Stimulated activated naive CD4-positive, alpha-beta T cell treated with Interleukin-2 at 50 U/mL for 16 hours (primary cell): ENCODE measurements around the gene KIF25.

ENCODE experiments used
- DNase-seq: peaks from one replicate; lab custom pipeline; 2025; lab: John Stamatoyannopoulos, UW

Gene KIF25

DNA sequence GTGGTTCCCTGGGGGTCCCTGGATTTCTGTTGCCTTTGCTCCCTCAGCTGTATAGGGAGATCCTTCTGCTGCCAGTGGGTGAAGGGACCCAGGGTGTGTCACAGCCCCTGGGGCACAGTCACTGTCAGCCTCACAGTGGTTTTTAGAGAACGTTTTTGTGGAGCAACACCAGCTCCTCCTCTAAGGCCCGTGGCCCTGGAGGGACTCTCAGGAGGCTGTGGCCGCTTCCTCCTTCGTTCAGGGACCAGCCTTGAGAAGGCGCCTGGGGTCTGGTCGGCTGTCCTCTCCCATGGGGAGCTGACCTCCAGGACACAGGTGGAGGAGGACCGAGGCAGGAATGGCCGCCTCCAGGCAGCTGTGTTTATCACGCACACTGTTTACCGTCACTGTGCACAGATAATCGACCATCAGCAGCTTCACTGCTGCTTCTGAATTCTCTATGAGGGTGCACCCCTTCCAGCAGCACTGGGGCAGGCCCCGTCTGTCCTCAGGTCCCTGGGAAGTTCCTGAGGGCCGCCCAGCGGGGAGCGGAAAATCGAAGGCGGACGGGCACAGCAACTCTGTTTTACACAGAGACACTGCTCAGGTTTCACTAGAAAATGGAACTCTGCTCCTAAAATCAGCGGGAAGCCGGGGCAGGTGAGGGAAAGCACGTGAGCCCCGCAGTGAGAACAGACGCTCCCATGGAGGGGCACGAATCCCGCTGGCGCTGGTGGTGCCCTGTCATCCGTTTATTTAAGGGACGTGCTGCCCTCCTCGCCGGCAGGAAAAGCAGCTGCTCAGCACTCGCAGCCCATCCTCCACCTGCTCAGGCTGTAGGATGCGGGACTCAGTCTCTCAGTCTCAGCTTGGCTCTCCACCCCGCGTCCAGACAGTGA is 92.0 kb downstream of the KIF25 start:
- DNase-seq = no peak

DNA sequence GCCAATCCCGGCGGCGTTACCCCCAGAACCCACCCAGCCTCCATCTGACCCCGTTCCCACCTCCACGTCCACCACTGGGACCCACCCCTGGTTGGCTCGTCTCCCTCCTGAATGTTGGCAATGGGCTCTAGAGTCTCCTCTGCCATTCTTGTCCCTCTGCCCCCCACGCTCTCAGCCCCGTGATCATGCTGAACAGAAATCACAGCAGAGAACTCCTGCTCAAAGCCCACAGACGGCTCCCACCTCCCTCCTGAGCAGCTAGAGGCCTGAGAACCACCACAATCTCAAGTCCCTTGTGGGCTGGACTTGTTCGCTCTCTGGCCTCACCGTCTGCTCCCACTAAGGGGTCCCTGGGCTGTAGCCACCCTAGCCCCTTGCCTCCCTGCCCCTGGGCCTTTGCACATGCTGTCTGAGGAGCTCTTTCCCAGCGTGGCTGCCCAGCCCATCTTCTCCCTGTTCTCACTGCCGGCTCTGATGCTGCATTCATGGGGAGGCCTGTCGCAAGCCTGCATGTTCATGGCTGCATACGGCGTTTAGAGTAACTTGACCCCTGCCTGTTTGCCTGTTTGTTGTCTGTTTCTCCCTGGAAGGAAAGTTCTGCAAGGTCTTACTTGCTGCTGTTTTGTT is 92.7 kb downstream of the KIF25 start:
- DNase-seq = no peak

DNA sequence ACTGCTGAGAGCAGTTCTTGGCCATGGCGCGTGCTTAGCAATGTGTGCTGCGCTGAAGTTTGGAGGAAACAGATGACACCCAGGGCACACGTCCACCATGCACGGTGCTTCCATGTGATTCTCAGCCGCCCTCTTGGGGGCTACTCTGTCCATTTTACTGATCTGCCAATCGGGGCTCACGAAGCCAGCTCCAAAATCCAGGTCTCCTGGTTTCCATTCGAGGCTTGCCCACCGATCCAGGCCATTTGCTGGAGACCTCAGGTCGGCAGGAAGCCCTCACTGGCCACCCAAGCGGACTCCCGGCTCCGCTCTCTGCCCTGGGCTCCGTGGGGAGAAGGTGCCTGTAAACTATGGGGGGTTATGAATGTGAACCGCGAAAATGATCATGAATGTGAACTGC is 93.2 kb downstream of the KIF25 start:
- no peak for DNase-seq

DNA sequence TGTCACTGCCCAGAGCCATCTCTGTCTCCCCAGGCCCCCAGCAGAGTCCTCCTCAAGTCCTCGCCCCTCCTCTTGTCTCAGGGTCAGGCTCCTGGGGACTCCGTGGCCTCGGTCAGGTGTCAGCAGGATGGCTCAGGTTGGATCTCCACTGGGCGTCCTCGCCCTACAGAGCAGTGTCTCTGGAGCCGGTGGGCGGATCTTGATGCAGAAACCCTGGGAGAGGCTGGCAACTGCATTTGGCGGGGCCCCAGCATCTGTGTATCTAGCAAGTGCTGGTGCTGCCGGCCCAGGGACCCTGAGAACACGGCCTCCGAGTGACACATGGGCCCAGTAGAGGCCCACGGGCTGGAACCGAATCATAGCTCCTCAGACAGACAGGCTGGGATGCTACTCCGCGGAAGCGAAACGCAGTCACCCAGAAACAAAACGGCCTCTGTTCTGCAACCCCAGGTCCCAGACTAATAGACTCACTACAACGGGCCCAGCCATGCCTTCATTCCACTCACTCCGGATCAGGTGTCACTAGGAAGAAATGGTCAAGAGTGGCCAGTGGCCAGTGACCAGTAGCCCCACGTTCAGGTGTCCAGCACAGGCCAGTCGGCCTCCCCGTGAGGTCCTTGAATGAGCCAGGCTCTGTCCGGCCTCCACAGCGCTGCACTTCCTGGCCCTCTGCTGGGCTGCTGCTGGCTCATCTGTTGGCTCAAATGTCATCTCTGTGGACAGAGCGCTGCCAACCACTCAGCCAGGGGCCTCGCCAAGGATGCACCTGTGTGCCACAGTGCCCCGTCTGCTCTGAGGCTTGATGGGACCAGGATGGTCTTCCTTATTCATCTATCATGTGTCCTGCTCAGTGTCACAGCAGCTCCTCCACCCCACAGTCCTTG is 94.2 kb downstream of the KIF25 start:
- no peak for DNase-seq

DNA sequence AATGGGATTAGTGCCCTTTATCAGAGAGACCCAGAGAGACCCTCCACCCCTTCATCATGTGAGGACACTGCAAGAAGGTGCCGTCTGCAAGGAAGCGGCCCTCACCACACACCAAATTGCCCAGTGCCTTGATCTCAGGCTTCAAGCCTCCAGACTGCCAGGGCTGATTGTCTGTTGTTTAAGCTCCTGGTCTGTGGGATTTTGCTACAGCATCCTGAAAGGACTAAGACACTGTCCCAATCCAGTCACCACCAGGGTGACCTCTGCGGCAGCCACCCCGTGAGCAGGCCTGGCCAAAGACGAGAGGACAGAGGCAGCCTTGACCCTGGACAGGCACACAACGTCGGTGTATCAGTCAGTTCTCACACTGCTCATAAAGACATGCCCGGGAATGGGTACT is 95.1 kb downstream of the KIF25 start:
- no peak for DNase-seq

DNA sequence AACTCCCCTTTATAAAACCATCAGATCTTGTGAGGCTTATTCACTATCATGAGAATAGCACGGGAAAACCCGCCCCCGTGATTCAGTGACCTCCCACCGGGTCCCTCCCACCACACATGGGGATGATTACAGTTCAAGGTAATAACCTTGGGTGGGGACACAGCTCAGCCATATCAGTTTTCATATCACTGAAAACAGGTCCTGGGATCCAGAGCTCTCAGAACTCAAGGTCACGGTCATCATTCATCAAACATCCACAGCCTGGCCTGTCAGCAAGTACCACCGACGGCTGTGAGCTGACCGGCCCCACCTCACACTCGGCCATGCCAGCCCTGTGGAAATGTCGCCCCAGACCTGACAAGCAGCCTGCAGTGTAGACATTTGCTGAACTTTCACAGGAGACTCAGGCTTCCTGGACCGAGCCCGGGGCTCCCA is 95.6 kb downstream of the KIF25 start:
- DNase-seq = no peak

DNA sequence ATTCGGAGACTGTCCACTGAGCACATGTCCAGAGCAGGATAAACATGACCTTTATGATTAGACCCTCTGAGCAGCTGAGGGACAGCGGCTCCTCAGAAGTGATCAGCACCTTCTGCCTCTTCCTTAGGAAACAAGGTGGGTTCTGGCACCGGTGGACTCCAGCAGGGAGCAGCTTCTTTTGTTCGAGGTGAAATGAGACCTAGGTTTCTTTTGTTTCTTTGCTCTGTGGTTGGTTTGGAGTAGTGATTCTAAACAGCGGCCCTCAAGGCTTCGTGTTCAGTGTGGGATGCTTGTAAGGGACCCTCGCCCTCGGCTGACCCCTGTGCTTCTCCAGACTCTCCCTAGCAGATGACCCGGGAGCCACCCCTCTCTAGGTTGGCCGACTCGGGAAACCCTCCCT is 96.2 kb downstream of the KIF25 start:
- DNase-seq = no peak
